A549 (cell line): Measurements from ENCODE around the gene MAGT1. TPM values are rescaled to one million over a fixed set of nuclear protein-coding genes. Genes with fewer than 3 reads are reported as not detected.

Experiments used
- ATAC-seq, 2 experiments: fragments of 200-7000 bp in 1 of 2; fragments of >200 bp in 1 of 2; cut with Nextera tagmentation in 1 of 2; cut with Tn5 transposase in 1 of 2; 3 replicates each; pipeline versions ENCODE4 v1.8.0 to v1.9.1; 2018 to 2020; ENCODE audit warnings: mild to moderate bottlenecking in 1 of 2, moderate library complexity in 1 of 2
- CTCF ChIA-PET: fragments of 300-600 bp; sonication (Branson Sonifier 250); formaldehyde crosslinking; extraction: SDS; loops from one replicate; lab custom pipeline; 2021; ENCODE audit warnings: antibody characterized with exemption, inconsistent platforms; lab: Yijun Ruan, JAX
- POLR2A ChIA-PET: fragments of 350-600 bp; formaldehyde crosslinking; extraction: SDS; loops from one replicate; lab custom pipeline; 2021; ENCODE audit warnings: antibody characterized with exemption, inconsistent platforms; lab: Yijun Ruan, JAX
- DNase-seq, 2 experiments: peaks; one replicate each; pipeline versions ENCODE4 v3.0.0 to v3.0.0-alpha.2; 2011 to 2016; ENCODE audit warnings: low read depth in 1 of 2, low spot score in 1 of 2
- FAIRE-seq: peaks from 2 replicates; lab custom pipeline; 2011; peaks lifted over from hg19 to GRCh38; lab: Jason Lieb, UNC
- H3K27ac ChIP-seq, 2 experiments: fragments of >200 bp; sonication (Bioruptor Twin); formaldehyde crosslinking; 3 replicates each; pipeline ENCODE4 v1.5.1; 2016 to 2017
- H3K4me1 ChIP-seq: fragments of >200 bp; sonication (Bioruptor Twin); formaldehyde crosslinking; 3 replicates; pipeline ENCODE4 v1.6.1; 2016
- H3K4me2 ChIP-seq: fragments of >200 bp; sonication (Bioruptor Twin); formaldehyde crosslinking; 3 replicates; pipeline ENCODE4 v1.6.1; 2016
- H3K4me3 ChIP-seq: fragments of >200 bp; sonication (Bioruptor Twin); formaldehyde crosslinking; 3 replicates; pipeline ENCODE4 v1.5.1; 2016
- H3K9me3 ChIP-seq: fragments of >200 bp; sonication (Bioruptor Twin); formaldehyde crosslinking; 3 replicates; pipeline ENCODE4 v1.6.1; 2016
- BHLHE40 ChIP-seq: IDR thresholded peaks from 2 replicates; pipeline ENCODE4 v1.6.1; 2012; ENCODE audit warnings: low read depth, low read length, inconsistent platforms
- CEBPB ChIP-seq, 2 experiments: fragments of >200 bp in 1 of 2; sonication (Bioruptor Twin) in 1 of 2; formaldehyde crosslinking in 1 of 2; IDR thresholded peaks; 2 replicates each; pipeline ENCODE4 v1.6.1; 2012 to 2016
- EP300 ChIP-seq, 2 experiments: fragments of >200 bp; sonication (Bioruptor Twin); formaldehyde crosslinking; IDR thresholded peaks; 2 replicates in 1 of 2; 3 replicates in 1 of 2; pipeline ENCODE4 v1.6.1; 2016 to 2017
- GATA3 ChIP-seq: IDR thresholded peaks from 2 replicates; pipeline ENCODE4 v1.6.1; 2012; ENCODE audit warnings: borderline replicate concordance
- JUN ChIP-seq, 2 experiments: fragments of >200 bp; sonication (Bioruptor Twin); formaldehyde crosslinking; IDR thresholded peaks; 2 replicates in 1 of 2; 3 replicates in 1 of 2; pipeline ENCODE4 v1.6.1; 2016 to 2017
- JUNB ChIP-seq: fragments of >200 bp; sonication (Bioruptor Twin); formaldehyde crosslinking; IDR thresholded peaks from 2 replicates; pipeline ENCODE4 v1.6.1; 2016
- KDM1A ChIP-seq: fragments of 200-600 bp; sonication (generic); IDR thresholded peaks from 2 replicates; pipeline ENCODE4 v1.6.1; 2016; ENCODE audit warnings: low read depth, mild to moderate bottlenecking
- NFE2L2 ChIP-seq: fragments of 150-350 bp; conservative IDR thresholded peaks from 2 replicates; pipeline ENCODE4 v1.6.1; 2014; ENCODE audit warnings: low read length
- NR3C1 ChIP-seq: fragments of >200 bp; sonication (Bioruptor Twin); formaldehyde crosslinking; IDR thresholded peaks from 3 replicates; pipeline ENCODE4 v1.6.1; 2017
- POLR2A ChIP-seq: IDR thresholded peaks from 2 replicates; pipeline ENCODE4 v1.6.1; 2012; ENCODE audit warnings: mild to moderate bottlenecking, low read length
- RAD21 ChIP-seq, 2 experiments: fragments of >200 bp in 1 of 2; sonication (Bioruptor Twin) in 1 of 2; formaldehyde crosslinking in 1 of 2; IDR thresholded peaks in 1 of 2; conservative IDR thresholded peaks in 1 of 2; 2 replicates in 1 of 2; 3 replicates in 1 of 2; pipeline ENCODE4 v1.6.1; 2012 to 2018; ENCODE audit warnings: inconsistent platforms in 1 of 2
- RCOR1 ChIP-seq: fragments of 150-350 bp; IDR thresholded peaks from 2 replicates; pipeline ENCODE4 v1.6.1; 2014; ENCODE audit warnings: antibody characterized with exemption, low read length, low read depth
- RNF2 ChIP-seq: fragments of 200-600 bp; sonication (generic); IDR thresholded peaks from 2 replicates; pipeline ENCODE4 v1.6.1; 2016; ENCODE audit warnings: low read depth, mild to moderate bottlenecking, antibody characterized with exemption, moderate library complexity, borderline replicate concordance
- SMC3 ChIP-seq: fragments of >200 bp; sonication (Bioruptor Twin); formaldehyde crosslinking; IDR thresholded peaks from 3 replicates; pipeline ENCODE4 v1.6.1; 2018; ENCODE audit warnings: inconsistent platforms
- TFCP2L1 ChIP-seq: fragments of 250-450 bp; sonication (Bioruptor Pico); IDR thresholded peaks from 2 replicates; pipeline ENCODE4 v1.5.0; 2021; ENCODE audit warnings: mild to moderate bottlenecking
- TP53 ChIP-seq: fragments of 250-450 bp; sonication (Bioruptor Pico); IDR thresholded peaks from 2 replicates; pipeline ENCODE4 v1.5.0; 2021; ENCODE audit warnings: mild to moderate bottlenecking, moderate library complexity
- WGBS: methylation state at CpG from one replicate; pipeline ENCODE4 v1.1.6; 2017; ENCODE audit errors: missing lambda C conversion rate; 5-methylcytosine and 5-hydroxymethylcytosine counted together
- polyA plus RNA-seq, 4 experiments: library from polyadenylated mRNA; depleted of rRNA in 3 of 4; stranded (reverse); fragments of >200 nt; fragmentation: RNase III in 1 of 4; extraction: RNeasy Plus Mini Kit Qiagen cat#74134 plus additional on column Dnase treatment in 1 of 4; gene quantifications; 2 replicates in 3 of 4; 3 replicates in 1 of 4; pipeline ENCODE4 v1.2.3, GENCODE V29; 2011 to 2017
- TF ChIP-seq, protein P1 (sequence below): IDR thresholded peaks from 2 replicates; pipeline ENCODE4 v1.6.1; 2012; ENCODE audit warnings: low read depth, borderline replicate concordance
- TF ChIP-seq, protein P2 (sequence below): fragments of 250-450 bp; sonication (Bioruptor Pico); IDR thresholded peaks from 2 replicates; pipeline ENCODE4 v1.5.0; 2021; ENCODE audit warnings: mild to moderate bottlenecking, moderate library complexity, borderline replicate concordance
- TF ChIP-seq, protein P3 (sequence below): fragments of >200 bp; sonication (Bioruptor Twin); formaldehyde crosslinking; IDR thresholded peaks from 2 replicates; pipeline ENCODE4 v1.6.1; 2016
- TF ChIP-seq, protein P4 (sequence below): fragments of 250-450 bp; sonication (Bioruptor Pico); IDR thresholded peaks from 2 replicates; pipeline ENCODE4 v1.5.0; 2020; ENCODE audit warnings: low read depth, mild to moderate bottlenecking, moderate library complexity
- TF ChIP-seq, protein P5 (sequence below): fragments of 200-600 bp; sonication (generic); IDR thresholded peaks from 2 replicates; pipeline ENCODE4 v1.6.1; 2016; ENCODE audit warnings: antibody characterized with exemption, mild to moderate bottlenecking, moderate library complexity

MAGT1 gene
- polyA plus RNA-seq, 2 of the 4 experiments (the other 2 are of a cell fraction), result 44.3 to 86.4 TPM

DNA sequence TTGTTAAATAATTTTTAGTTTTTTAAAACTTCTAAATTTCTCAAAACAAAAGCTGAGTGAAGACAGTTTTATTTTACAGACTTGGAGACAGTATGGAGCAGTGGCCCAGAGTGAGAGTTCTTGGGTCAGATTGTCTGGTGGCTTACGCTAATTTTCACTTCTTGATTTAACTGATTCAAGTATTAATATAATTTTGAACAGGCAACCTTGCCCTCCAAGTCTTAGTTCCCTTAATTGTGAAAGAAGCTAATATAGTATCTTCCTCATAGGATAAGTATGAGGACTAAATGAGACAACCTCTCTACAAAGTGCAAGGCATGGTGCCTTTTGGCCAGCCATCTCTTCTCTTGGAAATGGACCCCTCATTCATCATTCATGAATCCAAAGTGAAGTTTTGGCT, 40.7 kb upstream of the MAGT1 start:
- Histone ChIP-seq H3K4me2 (no peak overlapping the region; the same call in 2 of the 3 replicates), H3K4me1 (peaks cover 41% of the 10 kb centered on the region), H3K4me3 (no peak overlapping the region), H3K27ac (peak overlapping the region; percentile 80 to 94; a peak in 5 of 6 replicates), H3K9me3 (no peaks in the 10 kb centered on the region)
- ChIA-PET POLR2A (no interaction called here), CTCF (interaction anchor here (1.1 kb wide), 1 partner anchor 94 kb away, joined by 4 read pairs; no protein-coding TSS in a partner anchor)
- DNase-seq (no peak), FAIRE-seq (peak; percentile 70), ATAC-seq (no peak)
- TF ChIP-seq NFE2L2 (no peak), KDM1A (no peak), JUN (IDR thresholded peaks at IDR 0.05) (no peak), NR3C1 (no peak), GATA3 (no peak), TP53 (CRISPR knock-in tag) (no peak), RCOR1 (no peak), EP300 (IDR thresholded peaks at IDR 0.05) (no peak), POLR2A (no peak), BHLHE40 (no peak), RNF2 (no peak), CEBPB (IDR thresholded peaks at IDR 0.05) (no peak), RAD21 (conservative IDR thresholded peaks at IDR 0.05 in 1 of 2, IDR thresholded peaks at IDR 0.05 in 1 of 2) (no peak), JUNB (no peak), TFCP2L1 (no peak), SMC3 (no peak)
- TF ChIP-seq, protein P1, sequence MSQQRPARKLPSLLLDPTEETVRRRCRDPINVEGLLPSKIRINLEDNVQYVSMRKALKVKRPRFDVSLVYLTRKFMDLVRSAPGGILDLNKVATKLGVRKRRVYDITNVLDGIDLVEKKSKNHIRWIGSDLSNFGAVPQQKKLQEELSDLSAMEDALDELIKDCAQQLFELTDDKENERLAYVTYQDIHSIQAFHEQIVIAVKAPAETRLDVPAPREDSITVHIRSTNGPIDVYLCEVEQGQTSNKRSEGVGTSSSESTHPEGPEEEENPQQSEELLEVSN, result no peak
- TF ChIP-seq, protein P2, sequence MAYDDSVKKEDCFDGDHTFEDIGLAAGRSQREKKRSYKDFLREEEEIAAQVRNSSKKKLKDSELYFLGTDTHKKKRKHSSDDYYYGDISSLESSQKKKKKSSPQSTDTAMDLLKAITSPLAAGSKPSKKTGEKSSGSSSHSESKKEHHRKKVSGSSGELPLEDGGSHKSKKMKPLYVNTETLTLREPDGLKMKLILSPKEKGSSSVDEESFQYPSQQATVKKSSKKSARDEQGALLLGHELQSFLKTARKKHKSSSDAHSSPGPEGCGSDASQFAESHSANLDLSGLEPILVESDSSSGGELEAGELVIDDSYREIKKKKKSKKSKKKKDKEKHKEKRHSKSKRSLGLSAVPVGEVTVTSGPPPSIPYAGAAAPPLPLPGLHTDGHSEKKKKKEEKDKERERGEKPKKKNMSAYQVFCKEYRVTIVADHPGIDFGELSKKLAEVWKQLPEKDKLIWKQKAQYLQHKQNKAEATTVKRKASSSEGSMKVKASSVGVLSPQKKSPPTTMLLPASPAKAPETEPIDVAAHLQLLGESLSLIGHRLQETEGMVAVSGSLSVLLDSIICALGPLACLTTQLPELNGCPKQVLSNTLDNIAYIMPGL (CRISPR knock-in tag), result no peak
- TF ChIP-seq, protein P3, sequence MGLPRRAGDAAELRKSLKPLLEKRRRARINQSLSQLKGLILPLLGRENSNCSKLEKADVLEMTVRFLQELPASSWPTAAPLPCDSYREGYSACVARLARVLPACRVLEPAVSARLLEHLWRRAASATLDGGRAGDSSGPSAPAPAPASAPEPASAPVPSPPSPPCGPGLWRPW, result no peak
- 95% methylated on average over 1 of the region's 1 CpG for WGBS

DNA sequence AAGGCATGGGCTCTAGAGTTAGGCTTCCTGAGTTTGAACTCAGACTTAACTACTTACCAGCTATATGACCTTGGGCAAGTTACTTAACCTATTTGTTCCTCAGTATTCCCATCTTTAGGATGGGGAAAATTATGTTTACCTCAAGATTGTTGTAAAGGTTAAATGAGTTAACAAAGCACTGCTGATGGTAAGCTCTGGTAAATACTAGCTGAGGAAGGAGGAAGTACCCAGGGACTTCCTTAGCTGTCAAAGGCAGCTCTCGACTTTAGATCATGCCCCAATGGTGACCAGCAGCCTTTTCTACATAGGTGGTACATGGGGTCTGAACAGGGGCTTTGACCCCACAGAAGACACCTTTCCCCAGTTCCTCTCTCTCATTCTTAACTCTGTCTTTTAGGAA, 35.3 kb upstream of the MAGT1 start:
- peak; percentile 46 for FAIRE-seq
- Histone ChIP-seq H3K27ac (no peak overlapping the region), H3K9me3 (no peaks in the 10 kb centered on the region), H3K4me3 (no peak overlapping the region), H3K4me2 (no peak overlapping the region)
- DNase-seq, result no peak
- ATAC-seq, result no peak
- 71% methylated on average over 1 of the region's 1 CpG for WGBS
- CTCF ChIA-PET, result interaction anchor here (0.9 to 1.9 kb wide), 4 partner anchors 16 to 94 kb away, joined by 3 to 7 read pairs (median 4); partner anchors contain the start of genes ATP7A and COX7B
- POLR2A ChIA-PET, result interaction anchor here (1.2 kb wide), 1 partner anchor 32 kb away, joined by 3 read pairs; the partner anchor contains the start of gene COX7B
- TF ChIP-seq, protein P4, sequence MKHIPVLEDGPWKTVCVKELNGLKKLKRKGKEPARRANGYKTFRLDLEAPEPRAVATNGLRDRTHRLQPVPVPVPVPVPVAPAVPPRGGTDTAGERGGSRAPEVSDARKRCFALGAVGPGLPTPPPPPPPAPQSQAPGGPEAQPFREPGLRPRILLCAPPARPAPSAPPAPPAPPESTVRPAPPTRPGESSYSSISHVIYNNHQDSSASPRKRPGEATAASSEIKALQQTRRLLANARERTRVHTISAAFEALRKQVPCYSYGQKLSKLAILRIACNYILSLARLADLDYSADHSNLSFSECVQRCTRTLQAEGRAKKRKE (CRISPR knock-in tag), result no peak
- TF ChIP-seq, protein P5, sequence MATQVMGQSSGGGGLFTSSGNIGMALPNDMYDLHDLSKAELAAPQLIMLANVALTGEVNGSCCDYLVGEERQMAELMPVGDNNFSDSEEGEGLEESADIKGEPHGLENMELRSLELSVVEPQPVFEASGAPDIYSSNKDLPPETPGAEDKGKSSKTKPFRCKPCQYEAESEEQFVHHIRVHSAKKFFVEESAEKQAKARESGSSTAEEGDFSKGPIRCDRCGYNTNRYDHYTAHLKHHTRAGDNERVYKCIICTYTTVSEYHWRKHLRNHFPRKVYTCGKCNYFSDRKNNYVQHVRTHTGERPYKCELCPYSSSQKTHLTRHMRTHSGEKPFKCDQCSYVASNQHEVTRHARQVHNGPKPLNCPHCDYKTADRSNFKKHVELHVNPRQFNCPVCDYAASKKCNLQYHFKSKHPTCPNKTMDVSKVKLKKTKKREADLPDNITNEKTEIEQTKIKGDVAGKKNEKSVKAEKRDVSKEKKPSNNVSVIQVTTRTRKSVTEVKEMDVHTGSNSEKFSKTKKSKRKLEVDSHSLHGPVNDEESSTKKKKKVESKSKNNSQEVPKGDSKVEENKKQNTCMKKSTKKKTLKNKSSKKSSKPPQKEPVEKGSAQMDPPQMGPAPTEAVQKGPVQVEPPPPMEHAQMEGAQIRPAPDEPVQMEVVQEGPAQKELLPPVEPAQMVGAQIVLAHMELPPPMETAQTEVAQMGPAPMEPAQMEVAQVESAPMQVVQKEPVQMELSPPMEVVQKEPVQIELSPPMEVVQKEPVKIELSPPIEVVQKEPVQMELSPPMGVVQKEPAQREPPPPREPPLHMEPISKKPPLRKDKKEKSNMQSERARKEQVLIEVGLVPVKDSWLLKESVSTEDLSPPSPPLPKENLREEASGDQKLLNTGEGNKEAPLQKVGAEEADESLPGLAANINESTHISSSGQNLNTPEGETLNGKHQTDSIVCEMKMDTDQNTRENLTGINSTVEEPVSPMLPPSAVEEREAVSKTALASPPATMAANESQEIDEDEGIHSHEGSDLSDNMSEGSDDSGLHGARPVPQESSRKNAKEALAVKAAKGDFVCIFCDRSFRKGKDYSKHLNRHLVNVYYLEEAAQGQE, result no peak
- TF ChIP-seq, protein P1, result no peak
- TF ChIP-seq, all 56 proteins: peak for 0
- H3K4me1 ChIP-seq, result peaks cover under 1% of the 10 kb centered on the region; the same call in 1 of the 3 replicates
